HepG2 (cell line): ENCODE measurements around the gene C2CD2. TPM values are rescaled to one million over a fixed set of nuclear protein-coding genes. Genes with fewer than 3 reads are reported as not detected.

Experiments used
- FOXP1 ChIP-seq, 2 experiments: fragments of 450-650 bp in 1 of 2; IDR thresholded peaks; 2 replicates each; pipeline ENCODE4 v1.6.1; 2017 to 2018; ENCODE audit warnings: antibody characterized with exemption in 1 of 2
- GLI4 ChIP-seq: sonication (generic); formaldehyde crosslinking; IDR thresholded peaks from 2 replicates; pipeline ENCODE4 v1.5.1; 2020; ENCODE audit warnings: missing genetic modification reagents, mild to moderate bottlenecking, moderate library complexity, borderline replicate concordance
- GMEB2 ChIP-seq: IDR thresholded peaks from 2 replicates; pipeline ENCODE4 v1.6.1; 2016; ENCODE audit warnings: missing biosample characterization, missing genetic modification reagents, low read depth
- LBX2 ChIP-seq: sonication (generic); formaldehyde crosslinking; IDR thresholded peaks from 2 replicates; pipeline ENCODE4 v1.5.0; 2020; ENCODE audit warnings: missing genetic modification reagents, mild to moderate bottlenecking, borderline replicate concordance
- POGZ ChIP-seq: sonication (generic); formaldehyde crosslinking; IDR thresholded peaks from 2 replicates; pipeline ENCODE4 v1.4.0; 2020; ENCODE audit warnings: mild to moderate bottlenecking, missing genetic modification reagents
- RORA ChIP-seq: sonication (generic); formaldehyde crosslinking; IDR thresholded peaks from 2 replicates; pipeline ENCODE4 v1.5.0; 2020; ENCODE audit warnings: mild to moderate bottlenecking, missing genetic modification reagents, moderate library complexity
- UBTF ChIP-seq: sonication (generic); formaldehyde crosslinking; IDR thresholded peaks from 2 replicates; pipeline ENCODE4 v1.4.0; 2020; ENCODE audit warnings: mild to moderate bottlenecking, missing genetic modification reagents
- ZBTB14 ChIP-seq: sonication (generic); formaldehyde crosslinking; IDR thresholded peaks from 2 replicates; pipeline ENCODE4 v1.4.0; 2020; ENCODE audit warnings: missing genetic modification reagents
- ZFP62 ChIP-seq: sonication (generic); formaldehyde crosslinking; IDR thresholded peaks from 2 replicates; pipeline ENCODE4 v1.4.0; 2020; ENCODE audit warnings: missing genetic modification reagents
- ZMYM2 ChIP-seq: sonication (generic); formaldehyde crosslinking; IDR thresholded peaks from 2 replicates; pipeline ENCODE4 v1.8.0; 2022; ENCODE audit warnings: mild to moderate bottlenecking, missing genetic modification reagents
- ZNF121 ChIP-seq: sonication (generic); formaldehyde crosslinking; IDR thresholded peaks from 2 replicates; pipeline ENCODE4 v1.5.0; 2020; ENCODE audit warnings: mild to moderate bottlenecking, missing genetic modification reagents
- ZNF567 ChIP-seq: sonication (generic); formaldehyde crosslinking; IDR thresholded peaks from 2 replicates; pipeline ENCODE4 v1.8.1; 2023; ENCODE audit warnings: mild to moderate bottlenecking, missing genetic modification reagents, borderline replicate concordance
- ZNF776 ChIP-seq: sonication (generic); formaldehyde crosslinking; IDR thresholded peaks from 2 replicates; pipeline ENCODE4 v1.4.0; 2020; ENCODE audit warnings: mild to moderate bottlenecking, missing genetic modification reagents
- ZNF777 ChIP-seq: sonication (generic); formaldehyde crosslinking; IDR thresholded peaks from 2 replicates; pipeline ENCODE4 v1.4.0; 2020; ENCODE audit warnings: missing genetic modification reagents
- ZNF780A ChIP-seq: sonication (generic); formaldehyde crosslinking; IDR thresholded peaks from 2 replicates; pipeline ENCODE4 v1.8.0; 2022; ENCODE audit warnings: mild to moderate bottlenecking, missing genetic modification reagents, moderate library complexity
- ZSCAN21 ChIP-seq: sonication (generic); formaldehyde crosslinking; IDR thresholded peaks from 2 replicates; pipeline ENCODE4 v1.8.0; 2022; ENCODE audit warnings: mild to moderate bottlenecking, missing genetic modification reagents, moderate library complexity, borderline replicate concordance
- polyA plus RNA-seq, 8 experiments: library from polyadenylated mRNA; depleted of rRNA in 3 of 8; stranded (reverse) in 7 of 8; unstranded in 1 of 8; fragments of >200 nt; fragmentation: Illumina TruSeq in 4 of 8; extraction: Trizol in 4 of 8; gene quantifications; 2 replicates each; pipeline versions ENCODE4 v1.2.1 to v1.2.3, GENCODE V29; 2011 to 2016; ENCODE audit warnings: low read depth in 4 of 8, missing spikeins in 1 of 8, mixed read lengths in 1 of 8; ENCODE audit not compliant: insufficient read depth in 1 of 8
- total RNA-seq, 5 experiments: library from RNA; depleted of rRNA; stranded (reverse); fragments of >200 nt; fragmentation: Illumina TruSeq; extraction: Trizol; gene quantifications; 2 replicates each; pipeline ENCODE4 v1.2.3, GENCODE V29; 2016; ENCODE audit warnings: low read depth in 1 of 5
- TF ChIP-seq, protein P1 (sequence below): sonication (generic); formaldehyde crosslinking; IDR thresholded peaks from 2 replicates; pipeline ENCODE4 v1.8.1; 2023; ENCODE audit warnings: mild to moderate bottlenecking, inconsistent platforms, moderate library complexity, missing genetic modification reagents, borderline replicate concordance
- TF ChIP-seq, protein P2 (sequence below): sonication (generic); formaldehyde crosslinking; IDR thresholded peaks from 2 replicates; pipeline ENCODE4 v1.5.0; 2020; ENCODE audit warnings: missing genetic modification reagents
- TF ChIP-seq, protein P3 (sequence below): sonication (generic); formaldehyde crosslinking; IDR thresholded peaks from 2 replicates; pipeline ENCODE4 v1.5.1; 2020; ENCODE audit warnings: mild to moderate bottlenecking, moderate library complexity, missing genetic modification reagents

The C2CD2 gene
- total and polyA plus RNA-seq, 2 of the 13 experiments (the other 11 are each of a cell fraction or from before 2014, with no cell fraction given): 12.5 to 19.7 TPM

DNA sequence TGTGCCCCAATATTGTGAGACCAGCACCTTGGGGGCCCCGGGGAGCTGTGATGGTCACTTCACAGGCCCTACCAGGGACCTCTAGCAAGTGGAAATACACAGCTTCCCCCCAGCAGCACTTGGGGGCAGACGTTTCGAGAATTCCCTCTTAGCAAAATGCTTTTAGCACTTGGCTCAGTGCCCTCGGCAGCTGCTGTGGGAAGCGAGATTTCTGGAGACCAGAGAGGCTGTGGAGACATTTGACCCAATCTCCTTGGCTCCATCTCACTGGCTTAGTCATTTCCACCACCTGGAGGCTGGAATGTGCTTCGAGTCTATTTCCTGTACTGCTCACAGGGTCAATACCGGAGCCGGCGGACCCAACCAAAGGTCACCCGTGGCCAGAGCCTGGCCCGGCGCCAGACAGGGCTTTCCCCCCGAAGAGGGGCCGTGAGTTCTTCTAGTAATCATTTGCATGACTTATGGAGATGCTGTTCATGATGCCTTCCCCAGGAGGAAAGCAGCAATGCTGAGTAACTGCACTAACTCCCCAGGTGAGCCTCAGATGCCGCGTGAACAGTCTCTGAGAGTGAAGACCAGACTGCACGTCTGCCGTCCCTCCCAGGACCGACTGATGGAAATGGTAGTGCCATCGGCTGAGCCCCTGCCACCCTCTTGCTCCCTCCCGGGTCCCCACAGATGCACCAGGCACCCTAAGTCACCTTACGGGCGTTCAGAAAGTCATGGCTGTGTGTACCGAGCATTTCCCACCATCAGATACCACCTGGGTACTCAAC, 4.4 kb upstream of the C2CD2 start (continued):
- TF ChIP-seq UBTF (CRISPR knock-in tag): no peak
- TF ChIP-seq, protein P1, sequence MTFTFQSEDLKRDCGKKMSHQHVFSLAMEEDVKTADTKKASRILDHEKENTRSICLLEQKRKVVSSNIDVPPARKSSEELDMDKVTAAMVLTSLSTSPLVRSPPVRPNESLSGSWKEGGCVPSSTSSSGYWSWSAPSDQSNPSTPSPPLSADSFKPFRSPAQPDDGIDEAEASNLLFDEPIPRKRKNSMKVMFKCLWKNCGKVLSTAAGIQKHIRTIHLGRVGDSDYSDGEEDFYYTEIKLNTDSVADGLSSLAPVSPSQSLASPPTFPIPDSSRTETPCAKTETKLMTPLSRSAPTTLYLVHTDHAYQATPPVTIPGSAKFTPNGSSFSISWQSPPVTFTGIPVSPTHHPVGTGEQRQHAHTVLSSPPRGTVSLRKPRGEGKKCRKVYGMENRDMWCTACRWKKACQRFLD (CRISPR knock-in tag): no peak
- TF ChIP-seq ZNF776: no peak
- TF ChIP-seq GMEB2: no peak
- no peak for TF ChIP-seq ZNF121 (CRISPR knock-in tag)
- no peak for TF ChIP-seq FOXP1 (IDR thresholded peaks at IDR 0.05)
- 0 out of 2 replicates have a peak, but pooled peaks have one; percentile 20 for TF ChIP-seq FOXP1 (CRISPR knock-in tag; IDR thresholded peaks at IDR 0.05)
- no peak for TF ChIP-seq ZNF567 (CRISPR knock-in tag)
- TF ChIP-seq LBX2 (CRISPR knock-in tag): no peak
- TF ChIP-seq ZBTB14 (CRISPR knock-in tag): no peak
- TF ChIP-seq ZNF780A (CRISPR knock-in tag): no peak
- no peak for TF ChIP-seq RORA (CRISPR knock-in tag)
- TF ChIP-seq, protein P2, sequence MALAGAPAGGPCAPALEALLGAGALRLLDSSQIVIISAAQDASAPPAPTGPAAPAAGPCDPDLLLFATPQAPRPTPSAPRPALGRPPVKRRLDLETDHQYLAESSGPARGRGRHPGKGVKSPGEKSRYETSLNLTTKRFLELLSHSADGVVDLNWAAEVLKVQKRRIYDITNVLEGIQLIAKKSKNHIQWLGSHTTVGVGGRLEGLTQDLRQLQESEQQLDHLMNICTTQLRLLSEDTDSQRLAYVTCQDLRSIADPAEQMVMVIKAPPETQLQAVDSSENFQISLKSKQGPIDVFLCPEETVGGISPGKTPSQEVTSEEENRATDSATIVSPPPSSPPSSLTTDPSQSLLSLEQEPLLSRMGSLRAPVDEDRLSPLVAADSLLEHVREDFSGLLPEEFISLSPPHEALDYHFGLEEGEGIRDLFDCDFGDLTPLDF (CRISPR knock-in tag): no peak
- peak; percentile 50; the same call in 1 of the 2 replicates for TF ChIP-seq POGZ (CRISPR knock-in tag)
- TF ChIP-seq, protein P3, sequence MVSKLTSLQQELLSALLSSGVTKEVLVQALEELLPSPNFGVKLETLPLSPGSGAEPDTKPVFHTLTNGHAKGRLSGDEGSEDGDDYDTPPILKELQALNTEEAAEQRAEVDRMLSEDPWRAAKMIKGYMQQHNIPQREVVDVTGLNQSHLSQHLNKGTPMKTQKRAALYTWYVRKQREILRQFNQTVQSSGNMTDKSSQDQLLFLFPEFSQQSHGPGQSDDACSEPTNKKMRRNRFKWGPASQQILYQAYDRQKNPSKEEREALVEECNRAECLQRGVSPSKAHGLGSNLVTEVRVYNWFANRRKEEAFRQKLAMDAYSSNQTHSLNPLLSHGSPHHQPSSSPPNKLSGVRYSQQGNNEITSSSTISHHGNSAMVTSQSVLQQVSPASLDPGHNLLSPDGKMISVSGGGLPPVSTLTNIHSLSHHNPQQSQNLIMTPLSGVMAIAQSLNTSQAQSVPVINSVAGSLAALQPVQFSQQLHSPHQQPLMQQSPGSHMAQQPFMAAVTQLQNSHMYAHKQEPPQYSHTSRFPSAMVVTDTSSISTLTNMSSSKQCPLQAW (CRISPR knock-in tag): no peak
- no peak for TF ChIP-seq ZMYM2
- TF ChIP-seq GLI4 (CRISPR knock-in tag): no peak
- no peak for TF ChIP-seq ZFP62 (CRISPR knock-in tag)
- TF ChIP-seq ZNF777: no peak
- TF ChIP-seq ZSCAN21: no peak
